WTC11 (cell line): Measurements from ENCODE around the gene NEDD4L. TPM values are rescaled to one million over a fixed set of nuclear protein-coding genes. Genes with fewer than 3 reads are reported as not detected.

Experiments
- ATAC-seq: fragments of 200-7000 bp; cut with Tn5 transposase; 2 replicates; pipeline ENCODE4 v1.10.0; 2021; ENCODE audit warnings: mild to moderate bottlenecking, moderate library complexity
- CTCF ChIA-PET: fragments of 300-600 bp; sonication (Branson Sonifier 250); formaldehyde crosslinking; loops from one replicate; lab custom pipeline; 2021; ENCODE audit warnings: antibody characterized with exemption; lab: Charles Lee
- POLR2A ChIA-PET: fragments of 350-600 bp; sonication (Branson Sonifier 250); formaldehyde crosslinking; loops from one replicate; lab custom pipeline; 2021; ENCODE audit warnings: antibody characterized with exemption; lab: Charles Lee
- DNase-seq: peaks from one replicate; pipeline ENCODE4 v3.0.0; 2021; ENCODE audit warnings: low spot score
- H3K27ac Mint-ChIP-seq: 2 replicates; pipeline ENCODE4 v1.8.0; 2021; ENCODE audit warnings: mixed read lengths
- H3K27me3 Mint-ChIP-seq: 2 replicates; pipeline ENCODE4 v1.8.0; 2021; ENCODE audit warnings: low read depth, mild to moderate bottlenecking, moderate library complexity, mixed read lengths
- H3K36me3 Mint-ChIP-seq: 2 replicates; pipeline ENCODE4 v1.8.0; 2021; ENCODE audit warnings: mixed read lengths
- H3K4me1 Mint-ChIP-seq: 2 replicates; pipeline ENCODE4 v1.8.0; 2022; ENCODE audit warnings: mixed read lengths
- H3K4me3 Mint-ChIP-seq: 2 replicates; pipeline ENCODE4 v1.8.0; 2021; ENCODE audit warnings: mild to moderate bottlenecking, moderate library complexity, mixed read lengths
- H3K9me3 Mint-ChIP-seq: 2 replicates; pipeline ENCODE4 v1.8.0; 2021; ENCODE audit warnings: mixed read lengths
- ATF1 ChIP-seq: sonication (generic); formaldehyde crosslinking; IDR thresholded peaks from 2 replicates; pipeline ENCODE4 v1.8.1; 2023; ENCODE audit warnings: mild to moderate bottlenecking, moderate library complexity, missing genetic modification reagents
- CBFB ChIP-seq: sonication (generic); formaldehyde crosslinking; IDR thresholded peaks from 2 replicates; pipeline ENCODE4 v1.8.1; 2022; ENCODE audit warnings: mild to moderate bottlenecking, low read depth, missing genetic modification reagents
- EMX1 ChIP-seq: fragments of 250-450 bp; sonication (Bioruptor Pico); IDR thresholded peaks from 2 replicates; pipeline ENCODE4 v1.8.0; 2021; ENCODE audit warnings: mild to moderate bottlenecking
- FOXP1 ChIP-seq: sonication (generic); formaldehyde crosslinking; IDR thresholded peaks from 2 replicates; pipeline ENCODE4 v1.8.0; 2022; ENCODE audit warnings: missing genetic modification reagents, mild to moderate bottlenecking, moderate library complexity, borderline replicate concordance
- HMGA2 ChIP-seq: fragments of 250-450 bp; sonication (Bioruptor Pico); IDR thresholded peaks from 2 replicates; pipeline ENCODE4 v1.4.0; 2021; ENCODE audit warnings: mild to moderate bottlenecking, moderate library complexity
- JUN ChIP-seq: sonication (generic); formaldehyde crosslinking; IDR thresholded peaks from 2 replicates; pipeline ENCODE4 v1.8.0; 2023; ENCODE audit warnings: mild to moderate bottlenecking, missing genetic modification reagents
- NR3C1 ChIP-seq: sonication (generic); formaldehyde crosslinking; conservative IDR thresholded peaks from 2 replicates; pipeline ENCODE4 v1.8.1; 2023; ENCODE audit warnings: low read depth, mild to moderate bottlenecking, missing genetic modification reagents
- SMAD3 ChIP-seq: sonication (generic); formaldehyde crosslinking; IDR thresholded peaks from 2 replicates; pipeline ENCODE4 v1.8.0; 2022; ENCODE audit warnings: missing genetic modification reagents, mild to moderate bottlenecking, borderline replicate concordance
- SP1 ChIP-seq: sonication (generic); formaldehyde crosslinking; conservative IDR thresholded peaks from 2 replicates; pipeline ENCODE4 v1.8.1; 2022; ENCODE audit warnings: missing genetic modification reagents
- TEAD4 ChIP-seq: sonication (generic); formaldehyde crosslinking; IDR thresholded peaks from 2 replicates; pipeline ENCODE4 v1.8.0; 2022; ENCODE audit warnings: mild to moderate bottlenecking, missing genetic modification reagents
- TP53 ChIP-seq: sonication (generic); formaldehyde crosslinking; IDR thresholded peaks from 2 replicates; pipeline ENCODE4 v1.8.1; 2023; ENCODE audit warnings: mild to moderate bottlenecking, missing genetic modification reagents
- ZBTB21 ChIP-seq: sonication (generic); formaldehyde crosslinking; IDR thresholded peaks from 2 replicates; pipeline ENCODE4 v1.8.1; 2023; ENCODE audit warnings: mild to moderate bottlenecking, missing genetic modification reagents, borderline replicate concordance
- ZNF138 ChIP-seq: sonication (generic); formaldehyde crosslinking; conservative IDR thresholded peaks from 2 replicates; pipeline ENCODE4 v1.8.1; 2022; ENCODE audit warnings: mild to moderate bottlenecking, moderate library complexity, missing genetic modification reagents
- ZNF317 ChIP-seq: sonication (generic); formaldehyde crosslinking; IDR thresholded peaks from 2 replicates; pipeline ENCODE4 v1.8.1; 2023; ENCODE audit warnings: low read depth, mild to moderate bottlenecking, moderate library complexity, missing genetic modification reagents, borderline replicate concordance
- ZNF423 ChIP-seq: fragments of 250-450 bp; sonication (Bioruptor Pico); IDR thresholded peaks from 2 replicates; pipeline ENCODE4 v2.1.2; 2022; ENCODE audit warnings: mild to moderate bottlenecking, moderate library complexity
- ZNF671 ChIP-seq: fragments of 250-450 bp; sonication (Bioruptor Pico); IDR thresholded peaks from 2 replicates; pipeline ENCODE4 v1.8.0; 2021; ENCODE audit warnings: mild to moderate bottlenecking
- total RNA-seq: library from RNA; stranded (reverse); gene quantifications from 3 replicates; pipeline ENCODE4 v1.2.3, GENCODE V29; 2021
- TF ChIP-seq, protein P1 (sequence below): sonication (generic); formaldehyde crosslinking; IDR thresholded peaks from 2 replicates; pipeline ENCODE4 v1.8.1; 2022; ENCODE audit warnings: low read depth, missing genetic modification reagents, borderline replicate concordance
- TF ChIP-seq, protein P2 (sequence below): sonication (generic); formaldehyde crosslinking; IDR thresholded peaks from 2 replicates; pipeline ENCODE4 v1.8.0; 2022; ENCODE audit warnings: mild to moderate bottlenecking, missing genetic modification reagents
- TF ChIP-seq, protein P3 (sequence below): sonication (generic); formaldehyde crosslinking; IDR thresholded peaks from 2 replicates; pipeline ENCODE4 v1.8.1; 2022; ENCODE audit warnings: mild to moderate bottlenecking, missing genetic modification reagents, moderate library complexity, borderline replicate concordance
- TF ChIP-seq, protein P4 (sequence below): sonication (generic); formaldehyde crosslinking; IDR thresholded peaks from 2 replicates; pipeline ENCODE4 v1.8.1; 2022; ENCODE audit warnings: mild to moderate bottlenecking, moderate library complexity, missing genetic modification reagents
- TF ChIP-seq, protein P5 (sequence below): fragments of 250-450 bp; sonication (Bioruptor Pico); IDR thresholded peaks from 2 replicates; pipeline ENCODE4 v1.9.0; 2021; ENCODE audit warnings: mild to moderate bottlenecking
- TF ChIP-seq, protein P6 (sequence below): sonication (generic); formaldehyde crosslinking; IDR thresholded peaks from 2 replicates; pipeline ENCODE4 v1.8.1; 2023; ENCODE audit warnings: mild to moderate bottlenecking, moderate library complexity, missing genetic modification reagents

The NEDD4L gene
- total RNA-seq, 1 experiment from 2014 or later, result 88.0 TPM

DNA sequence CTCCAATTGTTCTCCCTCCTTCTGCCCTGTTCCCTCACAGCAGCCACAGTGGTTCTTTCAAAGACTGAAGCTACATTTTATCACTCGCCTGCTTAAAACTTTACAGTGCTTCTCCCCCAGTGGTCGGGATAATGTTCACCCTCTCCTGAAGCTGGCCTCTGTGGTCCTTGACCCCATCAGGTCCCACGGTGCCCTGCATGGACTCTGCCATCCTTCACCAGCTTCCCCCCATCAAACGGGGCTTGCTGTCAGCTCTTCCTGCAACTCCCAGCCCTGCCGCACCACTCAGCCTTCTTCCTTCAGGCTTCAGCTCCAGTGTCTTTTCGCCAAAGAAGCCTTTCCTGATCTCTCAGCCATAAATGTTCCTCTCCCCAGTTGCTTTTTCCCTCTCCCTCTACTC is 118.1 kb downstream of the NEDD4L start:
- CTCF ChIA-PET, result interaction anchor here (1.3 kb wide), 1 partner anchor 18 kb away, joined by 4 read pairs; no protein-coding TSS in a partner anchor
- Mint-ChIP-seq H3K27ac (peak overlapping the region; percentile 19; the same call in 1 of the 2 replicates), H3K9me3 (no peaks in the 10 kb centered on the region), H3K4me3 (no peak overlapping the region), H3K36me3 (no peaks in the 10 kb centered on the region), H3K4me1 (peaks cover 19% of the 10 kb centered on the region), H3K27me3 (no peaks in the 10 kb centered on the region)
- TF ChIP-seq NR3C1 (CRISPR knock-in tag) (no peak), ATF1 (CRISPR knock-in tag) (no peak), SMAD3 (no peak), JUN (CRISPR knock-in tag) (no peak), ZNF317 (CRISPR knock-in tag) (no peak), SP1 (CRISPR knock-in tag) (no peak), TP53 (CRISPR knock-in tag) (no peak), ZNF671 (CRISPR knock-in tag) (no peak), ZNF138 (CRISPR knock-in tag) (no peak), FOXP1 (CRISPR knock-in tag) (no peak), ZBTB21 (CRISPR knock-in tag) (no peak), EMX1 (CRISPR knock-in tag) (no peak)
- TF ChIP-seq, protein P1, sequence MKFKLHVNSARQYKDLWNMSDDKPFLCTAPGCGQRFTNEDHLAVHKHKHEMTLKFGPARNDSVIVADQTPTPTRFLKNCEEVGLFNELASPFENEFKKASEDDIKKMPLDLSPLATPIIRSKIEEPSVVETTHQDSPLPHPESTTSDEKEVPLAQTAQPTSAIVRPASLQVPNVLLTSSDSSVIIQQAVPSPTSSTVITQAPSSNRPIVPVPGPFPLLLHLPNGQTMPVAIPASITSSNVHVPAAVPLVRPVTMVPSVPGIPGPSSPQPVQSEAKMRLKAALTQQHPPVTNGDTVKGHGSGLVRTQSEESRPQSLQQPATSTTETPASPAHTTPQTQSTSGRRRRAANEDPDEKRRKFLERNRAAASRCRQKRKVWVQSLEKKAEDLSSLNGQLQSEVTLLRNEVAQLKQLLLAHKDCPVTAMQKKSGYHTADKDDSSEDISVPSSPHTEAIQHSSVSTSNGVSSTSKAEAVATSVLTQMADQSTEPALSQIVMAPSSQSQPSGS, result no peak
- TF ChIP-seq, protein P2, sequence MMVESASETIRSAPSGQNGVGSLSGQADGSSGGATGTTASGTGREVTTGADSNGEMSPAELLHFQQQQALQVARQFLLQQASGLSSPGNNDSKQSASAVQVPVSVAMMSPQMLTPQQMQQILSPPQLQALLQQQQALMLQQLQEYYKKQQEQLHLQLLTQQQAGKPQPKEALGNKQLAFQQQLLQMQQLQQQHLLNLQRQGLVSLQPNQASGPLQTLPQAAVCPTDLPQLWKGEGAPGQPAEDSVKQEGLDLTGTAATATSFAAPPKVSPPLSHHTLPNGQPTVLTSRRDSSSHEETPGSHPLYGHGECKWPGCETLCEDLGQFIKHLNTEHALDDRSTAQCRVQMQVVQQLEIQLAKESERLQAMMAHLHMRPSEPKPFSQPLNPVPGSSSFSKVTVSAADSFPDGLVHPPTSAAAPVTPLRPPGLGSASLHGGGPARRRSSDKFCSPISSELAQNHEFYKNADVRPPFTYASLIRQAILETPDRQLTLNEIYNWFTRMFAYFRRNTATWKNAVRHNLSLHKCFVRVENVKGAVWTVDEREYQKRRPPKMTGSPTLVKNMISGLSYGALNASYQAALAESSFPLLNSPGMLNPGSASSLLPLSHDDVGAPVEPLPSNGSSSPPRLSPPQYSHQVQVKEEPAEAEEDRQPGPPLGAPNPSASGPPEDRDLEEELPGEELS, result no peak
- TF ChIP-seq, protein P3, sequence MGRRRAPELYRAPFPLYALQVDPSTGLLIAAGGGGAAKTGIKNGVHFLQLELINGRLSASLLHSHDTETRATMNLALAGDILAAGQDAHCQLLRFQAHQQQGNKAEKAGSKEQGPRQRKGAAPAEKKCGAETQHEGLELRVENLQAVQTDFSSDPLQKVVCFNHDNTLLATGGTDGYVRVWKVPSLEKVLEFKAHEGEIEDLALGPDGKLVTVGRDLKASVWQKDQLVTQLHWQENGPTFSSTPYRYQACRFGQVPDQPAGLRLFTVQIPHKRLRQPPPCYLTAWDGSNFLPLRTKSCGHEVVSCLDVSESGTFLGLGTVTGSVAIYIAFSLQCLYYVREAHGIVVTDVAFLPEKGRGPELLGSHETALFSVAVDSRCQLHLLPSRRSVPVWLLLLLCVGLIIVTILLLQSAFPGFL (CRISPR knock-in tag), result no peak
- TF ChIP-seq, protein P4, sequence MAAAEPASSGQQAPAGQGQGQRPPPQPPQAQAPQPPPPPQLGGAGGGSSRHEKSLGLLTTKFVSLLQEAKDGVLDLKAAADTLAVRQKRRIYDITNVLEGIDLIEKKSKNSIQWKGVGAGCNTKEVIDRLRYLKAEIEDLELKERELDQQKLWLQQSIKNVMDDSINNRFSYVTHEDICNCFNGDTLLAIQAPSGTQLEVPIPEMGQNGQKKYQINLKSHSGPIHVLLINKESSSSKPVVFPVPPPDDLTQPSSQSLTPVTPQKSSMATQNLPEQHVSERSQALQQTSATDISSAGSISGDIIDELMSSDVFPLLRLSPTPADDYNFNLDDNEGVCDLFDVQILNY (CRISPR knock-in tag), result no peak
- TF ChIP-seq, protein P5, sequence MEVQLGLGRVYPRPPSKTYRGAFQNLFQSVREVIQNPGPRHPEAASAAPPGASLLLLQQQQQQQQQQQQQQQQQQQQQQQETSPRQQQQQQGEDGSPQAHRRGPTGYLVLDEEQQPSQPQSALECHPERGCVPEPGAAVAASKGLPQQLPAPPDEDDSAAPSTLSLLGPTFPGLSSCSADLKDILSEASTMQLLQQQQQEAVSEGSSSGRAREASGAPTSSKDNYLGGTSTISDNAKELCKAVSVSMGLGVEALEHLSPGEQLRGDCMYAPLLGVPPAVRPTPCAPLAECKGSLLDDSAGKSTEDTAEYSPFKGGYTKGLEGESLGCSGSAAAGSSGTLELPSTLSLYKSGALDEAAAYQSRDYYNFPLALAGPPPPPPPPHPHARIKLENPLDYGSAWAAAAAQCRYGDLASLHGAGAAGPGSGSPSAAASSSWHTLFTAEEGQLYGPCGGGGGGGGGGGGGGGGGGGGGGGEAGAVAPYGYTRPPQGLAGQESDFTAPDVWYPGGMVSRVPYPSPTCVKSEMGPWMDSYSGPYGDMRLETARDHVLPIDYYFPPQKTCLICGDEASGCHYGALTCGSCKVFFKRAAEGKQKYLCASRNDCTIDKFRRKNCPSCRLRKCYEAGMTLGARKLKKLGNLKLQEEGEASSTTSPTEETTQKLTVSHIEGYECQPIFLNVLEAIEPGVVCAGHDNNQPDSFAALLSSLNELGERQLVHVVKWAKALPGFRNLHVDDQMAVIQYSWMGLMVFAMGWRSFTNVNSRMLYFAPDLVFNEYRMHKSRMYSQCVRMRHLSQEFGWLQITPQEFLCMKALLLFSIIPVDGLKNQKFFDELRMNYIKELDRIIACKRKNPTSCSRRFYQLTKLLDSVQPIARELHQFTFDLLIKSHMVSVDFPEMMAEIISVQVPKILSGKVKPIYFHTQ (CRISPR knock-in tag), result no peak
- ATAC-seq (no peak), DNase-seq (no peak)
- POLR2A ChIA-PET, result no interaction called here

DNA sequence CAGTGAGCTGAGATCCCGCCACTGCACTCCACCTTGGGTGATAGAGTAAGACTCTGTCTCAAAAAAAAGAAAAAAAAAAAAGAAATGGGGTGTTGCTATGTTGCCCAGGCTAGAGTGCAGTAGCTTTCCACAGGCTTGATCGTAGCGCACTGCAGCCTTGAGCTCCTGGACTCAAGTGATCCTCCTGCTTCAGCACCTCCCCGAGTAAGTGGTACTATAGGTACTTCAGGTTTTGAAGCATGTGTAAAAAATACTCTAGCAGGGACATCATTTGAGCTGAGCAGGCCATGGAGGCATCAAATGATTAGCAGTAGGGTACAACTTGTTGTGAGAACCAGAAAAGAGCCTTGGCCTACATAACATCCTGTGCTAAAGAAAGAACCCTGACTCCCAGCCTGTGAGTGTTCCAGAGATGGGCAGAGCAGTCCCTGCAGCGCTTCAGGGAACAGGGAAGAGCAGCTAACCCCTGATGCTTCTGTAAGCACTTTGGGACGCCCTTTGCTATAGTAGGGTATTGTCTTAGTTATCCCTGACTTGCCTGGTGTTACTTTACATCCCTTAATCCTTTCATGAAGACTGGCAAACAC is 119.1 kb downstream of the NEDD4L start:
- DNase-seq, result no peak
- H3K27ac Mint-ChIP-seq, result no peak overlapping the region
- CTCF ChIA-PET, result interaction anchor here (0.8 kb wide), 1 partner anchor 41 kb away, joined by 3 read pairs; no protein-coding TSS in a partner anchor
- no peak overlapping the region for H3K4me3 Mint-ChIP-seq
- H3K4me1 Mint-ChIP-seq, result peaks cover 17% of the 10 kb centered on the region
- POLR2A ChIA-PET, result no interaction called here
- H3K36me3 Mint-ChIP-seq, result no peaks in the 10 kb centered on the region
- ATAC-seq, result no peak
- H3K27me3 Mint-ChIP-seq, result no peaks in the 10 kb centered on the region
- H3K9me3 Mint-ChIP-seq, result no peaks in the 10 kb centered on the region
- TF ChIP-seq CBFB (CRISPR knock-in tag), result no peak
- TF ChIP-seq, protein P6, sequence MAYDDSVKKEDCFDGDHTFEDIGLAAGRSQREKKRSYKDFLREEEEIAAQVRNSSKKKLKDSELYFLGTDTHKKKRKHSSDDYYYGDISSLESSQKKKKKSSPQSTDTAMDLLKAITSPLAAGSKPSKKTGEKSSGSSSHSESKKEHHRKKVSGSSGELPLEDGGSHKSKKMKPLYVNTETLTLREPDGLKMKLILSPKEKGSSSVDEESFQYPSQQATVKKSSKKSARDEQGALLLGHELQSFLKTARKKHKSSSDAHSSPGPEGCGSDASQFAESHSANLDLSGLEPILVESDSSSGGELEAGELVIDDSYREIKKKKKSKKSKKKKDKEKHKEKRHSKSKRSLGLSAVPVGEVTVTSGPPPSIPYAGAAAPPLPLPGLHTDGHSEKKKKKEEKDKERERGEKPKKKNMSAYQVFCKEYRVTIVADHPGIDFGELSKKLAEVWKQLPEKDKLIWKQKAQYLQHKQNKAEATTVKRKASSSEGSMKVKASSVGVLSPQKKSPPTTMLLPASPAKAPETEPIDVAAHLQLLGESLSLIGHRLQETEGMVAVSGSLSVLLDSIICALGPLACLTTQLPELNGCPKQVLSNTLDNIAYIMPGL (CRISPR knock-in tag), result no peak
- TF ChIP-seq FOXP1 (CRISPR knock-in tag), result no peak
- no peak for TF ChIP-seq HMGA2 (CRISPR knock-in tag)
- no peak for TF ChIP-seq ZNF423 (CRISPR knock-in tag)
- TF ChIP-seq, protein P2, result no peak
- TF ChIP-seq TEAD4, result no peak
